Activated effector memory CD4-positive, alpha-beta T cell treated with Interleukin-2 at 50 U/mL for 16 hours (primary cell): Measurements from ENCODE around the gene TAS2R1.

Experiments used
- DNase-seq: peaks from one replicate; pipeline ENCODE4 v3.0.0-alpha.2; 2020

TAS2R1 gene

DNA sequence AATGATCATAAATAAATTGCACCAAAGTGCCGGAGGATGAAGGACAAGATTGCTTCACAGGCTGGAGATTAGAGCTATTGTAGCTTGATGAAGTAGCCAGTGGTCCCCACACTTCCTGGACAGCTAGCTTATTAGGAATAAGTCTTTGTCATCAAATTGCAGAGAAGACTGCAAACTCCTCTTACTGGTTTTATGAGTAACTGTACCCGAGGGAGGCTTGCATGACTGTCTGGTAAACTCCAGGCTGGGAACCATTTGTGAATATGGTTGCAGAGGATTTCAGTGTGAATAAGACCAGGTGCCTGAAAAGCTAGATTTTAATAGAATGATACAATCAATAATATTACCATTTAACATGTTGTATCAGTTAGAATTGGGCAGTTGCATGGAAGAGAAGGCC lies 47.7 kb downstream of the TAS2R1 start:
- no peak for DNase-seq
